ENCODE measurements around the gene CENPF.
"Not testable (repeated sequence)": the region's sequence is repeated elsewhere in the genome, so short reads cannot be mapped to it uniquely, and the experiment has no call there.

CENPF gene

DNA sequence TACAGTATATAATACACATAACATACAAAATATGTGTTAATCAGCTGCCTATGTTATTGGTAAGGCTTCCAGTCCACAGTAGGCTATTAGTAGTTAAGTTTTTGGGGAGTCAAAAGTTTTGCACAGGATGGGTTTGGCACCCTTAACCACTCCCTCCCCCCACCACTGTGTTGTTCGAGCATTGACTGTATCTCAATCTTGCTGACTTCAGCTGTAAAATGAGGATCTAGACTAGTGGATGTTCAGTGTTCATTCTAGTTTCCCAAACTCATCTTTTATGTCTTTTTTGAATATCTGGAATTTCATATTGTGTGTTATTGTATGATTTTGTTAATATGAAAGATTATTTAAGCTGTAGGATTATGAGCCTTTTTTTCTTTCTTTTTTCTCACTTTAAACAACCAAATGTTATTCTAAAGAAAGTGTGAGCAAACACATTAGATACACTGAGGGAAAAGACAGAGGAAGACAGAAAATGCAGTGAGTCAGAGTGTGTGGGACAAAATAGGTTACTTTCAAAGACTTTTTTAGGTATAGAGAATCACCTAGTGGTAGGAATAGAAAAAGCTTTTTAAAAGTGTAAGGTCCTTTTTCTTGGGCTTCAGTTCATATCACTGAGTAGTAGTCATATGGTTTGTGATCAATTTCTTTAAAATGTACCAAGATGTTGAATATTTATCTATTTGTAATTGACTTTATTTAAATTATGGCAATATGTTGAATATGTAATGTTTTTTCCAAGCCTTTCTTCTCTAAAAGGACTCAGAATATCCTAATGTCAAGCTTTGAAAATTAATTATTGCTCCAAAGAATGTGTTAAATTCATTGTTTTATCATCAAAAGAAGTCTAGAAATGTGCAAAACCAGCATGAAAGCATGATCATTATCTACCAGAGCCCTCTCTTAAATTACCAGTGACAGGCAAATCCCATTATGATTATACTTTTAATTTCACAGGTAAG is 17.9 kb upstream of the CENPF start:
- TF ChIP-seq, protein P1, sequence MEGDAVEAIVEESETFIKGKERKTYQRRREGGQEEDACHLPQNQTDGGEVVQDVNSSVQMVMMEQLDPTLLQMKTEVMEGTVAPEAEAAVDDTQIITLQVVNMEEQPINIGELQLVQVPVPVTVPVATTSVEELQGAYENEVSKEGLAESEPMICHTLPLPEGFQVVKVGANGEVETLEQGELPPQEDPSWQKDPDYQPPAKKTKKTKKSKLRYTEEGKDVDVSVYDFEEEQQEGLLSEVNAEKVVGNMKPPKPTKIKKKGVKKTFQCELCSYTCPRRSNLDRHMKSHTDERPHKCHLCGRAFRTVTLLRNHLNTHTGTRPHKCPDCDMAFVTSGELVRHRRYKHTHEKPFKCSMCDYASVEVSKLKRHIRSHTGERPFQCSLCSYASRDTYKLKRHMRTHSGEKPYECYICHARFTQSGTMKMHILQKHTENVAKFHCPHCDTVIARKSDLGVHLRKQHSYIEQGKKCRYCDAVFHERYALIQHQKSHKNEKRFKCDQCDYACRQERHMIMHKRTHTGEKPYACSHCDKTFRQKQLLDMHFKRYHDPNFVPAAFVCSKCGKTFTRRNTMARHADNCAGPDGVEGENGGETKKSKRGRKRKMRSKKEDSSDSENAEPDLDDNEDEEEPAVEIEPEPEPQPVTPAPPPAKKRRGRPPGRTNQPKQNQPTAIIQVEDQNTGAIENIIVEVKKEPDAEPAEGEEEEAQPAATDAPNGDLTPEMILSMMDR (IDR thresholded peaks at IDR 0.05; ENCODE audit: control insufficient read depth, insufficient read depth, low read depth, low read length, missing control alignments): peak; percentile 64
- DNase-seq (ENCODE audit: low read depth): no peak

DNA sequence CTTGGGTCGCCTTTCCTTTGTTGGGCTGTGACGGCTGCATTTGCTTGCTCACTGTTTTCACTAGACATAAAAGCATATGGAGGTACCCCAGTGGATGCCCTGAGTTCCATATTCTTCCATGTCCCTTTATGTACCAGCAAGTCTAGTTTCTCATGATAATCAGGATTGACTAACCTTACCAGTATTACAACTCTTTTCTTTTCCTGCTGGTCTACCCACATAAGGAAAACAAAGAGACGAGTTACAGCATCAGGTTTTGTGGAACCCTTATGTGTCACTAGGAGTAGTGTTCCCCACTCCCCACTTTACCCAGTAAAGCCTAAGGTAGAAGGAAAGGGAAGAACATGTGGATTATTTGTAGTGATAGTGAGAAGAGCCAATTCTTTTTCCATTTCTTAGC is 16.4 kb upstream of the CENPF start:
- DNase-seq (ENCODE audit: low read depth): no peak
- H3K4me3 ChIP-seq (ENCODE audit: control insufficient read depth, low read depth, low read length): no peak overlapping the region
- TF ChIP-seq, protein P1 (IDR thresholded peaks at IDR 0.05; ENCODE audit: control insufficient read depth, insufficient read depth, low read depth, low read length, missing control alignments): no peak

More for the DNA sequence above, 17.9 kb upstream of the CENPF start:
- no peak overlapping the region for H3K4me3 ChIP-seq (ENCODE audit: control insufficient read depth, low read depth, low read length)

DNA sequence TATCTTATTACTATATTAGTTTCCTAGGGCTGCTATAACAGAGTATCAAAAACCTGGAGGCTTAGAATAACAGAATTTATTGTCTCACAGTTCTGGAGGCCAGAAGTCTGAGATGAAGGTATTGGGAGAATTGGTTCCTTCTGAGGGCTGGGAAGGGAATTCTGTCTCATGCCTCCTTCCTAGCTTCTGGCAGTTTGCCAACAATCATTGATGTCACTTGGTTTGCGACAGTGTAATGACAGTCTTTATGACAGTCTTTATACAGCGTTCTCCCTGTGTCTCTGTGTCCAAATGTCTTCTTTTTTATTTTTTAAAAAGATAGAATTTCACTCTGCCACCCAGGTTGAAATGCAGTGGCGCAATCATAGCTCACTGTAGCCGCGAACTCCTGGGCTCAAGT is 15.8 kb upstream of the CENPF start:
- no peak overlapping the region for H3K4me3 ChIP-seq (ENCODE audit: control insufficient read depth, low read depth, low read length)
- no peak for DNase-seq (ENCODE audit: low read depth)

DNA sequence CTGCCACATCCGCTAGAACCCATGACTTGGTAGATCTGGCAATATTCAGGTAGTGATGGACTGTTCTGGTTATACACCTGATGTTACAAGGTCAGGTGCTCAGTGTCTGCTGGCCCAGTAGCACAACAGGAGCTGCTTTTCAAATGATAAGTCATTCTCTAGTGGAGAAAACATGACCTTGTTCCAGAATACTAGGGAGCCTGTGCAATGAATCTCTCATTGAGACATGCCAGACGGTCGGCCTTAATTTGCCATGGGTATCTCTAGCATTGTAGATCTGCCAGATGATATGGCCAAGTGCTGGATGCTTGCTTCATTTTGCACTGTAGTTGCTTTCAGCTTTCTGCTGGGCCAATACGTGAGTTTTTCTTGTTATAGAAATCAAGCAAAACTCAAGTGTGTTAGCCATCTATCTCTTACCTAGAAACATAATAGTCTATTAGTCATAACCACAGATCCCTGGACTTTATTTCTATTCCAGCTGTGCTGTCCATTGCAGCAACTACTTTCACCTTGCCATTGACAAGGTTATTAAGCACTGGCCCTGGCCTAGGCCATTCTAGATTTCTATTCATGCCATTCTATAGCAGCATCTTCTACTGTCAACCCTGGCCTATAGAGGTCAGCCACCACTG is 13.9 kb upstream of the CENPF start:
- TF ChIP-seq, protein P1 (IDR thresholded peaks at IDR 0.05; ENCODE audit: control insufficient read depth, insufficient read depth, low read depth, low read length, missing control alignments): no peak
- DNase-seq (ENCODE audit: low read depth): no peak
- no peak overlapping the region for H3K4me3 ChIP-seq (ENCODE audit: control insufficient read depth, low read depth, low read length)

More for the DNA sequence above, 15.8 kb upstream of the CENPF start:
- TF ChIP-seq, protein P1 (IDR thresholded peaks at IDR 0.05; ENCODE audit: control insufficient read depth, insufficient read depth, low read depth, low read length, missing control alignments): no peak

DNA sequence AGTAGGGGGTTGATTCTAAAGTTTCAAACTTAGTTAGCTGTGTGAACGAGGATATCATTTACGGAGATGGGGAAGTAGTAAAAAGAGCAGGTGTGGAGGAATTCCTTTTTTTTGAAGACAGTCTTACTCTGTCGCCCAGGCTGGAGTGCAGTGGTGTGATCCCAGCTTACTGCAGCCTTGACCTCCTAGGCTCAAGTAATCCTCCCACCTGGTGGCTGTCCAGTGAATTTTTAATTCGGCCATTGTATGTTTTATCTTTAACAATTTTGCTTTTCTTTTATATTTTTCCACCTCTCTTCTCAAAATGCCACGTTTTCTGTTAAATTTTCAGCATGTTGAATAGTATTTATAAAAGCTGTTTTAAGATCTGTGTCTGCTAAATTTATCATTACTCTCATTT is 12.3 kb upstream of the CENPF start:
- TF ChIP-seq, protein P1 (IDR thresholded peaks at IDR 0.05; ENCODE audit: control insufficient read depth, insufficient read depth, low read depth, low read length, missing control alignments): no peak
- H3K4me3 ChIP-seq (ENCODE audit: control insufficient read depth, low read depth, low read length): no peak overlapping the region
- DNase-seq (ENCODE audit: low read depth): no peak

DNA sequence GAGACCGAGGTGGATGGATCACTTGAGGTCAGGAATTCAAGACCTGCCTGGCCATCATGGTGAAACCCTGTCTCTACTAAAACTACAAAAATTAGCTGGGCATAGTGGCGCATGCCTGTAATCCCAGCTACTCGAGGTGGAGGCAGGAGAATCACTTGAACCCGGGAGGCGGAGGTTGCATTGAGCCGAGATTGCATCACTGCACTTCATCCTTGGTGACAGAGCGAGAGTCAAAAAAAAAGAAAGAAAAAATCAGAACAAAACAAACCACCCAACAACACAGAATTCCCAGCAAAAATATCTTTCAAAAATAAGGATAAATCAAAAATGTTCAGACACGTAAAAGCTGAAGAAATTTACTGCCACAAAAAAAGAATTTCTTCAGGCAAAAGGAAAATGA is 11.1 kb upstream of the CENPF start:
- DNase-seq (ENCODE audit: low read depth); H3K4me3 ChIP-seq (ENCODE audit: control insufficient read depth, low read depth, low read length): not testable (repeated sequence)

DNA sequence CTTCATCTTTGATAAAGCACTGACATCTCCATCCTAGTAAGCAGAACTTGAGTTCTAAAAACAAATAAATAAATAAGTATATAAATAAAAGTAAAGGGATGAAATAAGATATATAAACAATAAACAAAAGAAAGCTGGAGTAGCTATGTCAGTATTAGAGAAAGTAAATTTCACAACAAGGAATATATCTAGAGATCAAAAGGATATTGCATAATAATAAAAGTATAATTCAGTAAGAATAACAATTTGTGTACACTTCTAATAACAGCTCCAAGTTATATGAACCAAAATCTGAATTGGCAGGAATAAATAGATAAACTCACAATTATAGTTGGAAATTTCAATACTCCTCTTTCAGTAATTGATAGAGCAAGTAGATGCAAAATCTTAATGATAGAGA is 9.8 kb upstream of the CENPF start:
- TF ChIP-seq, protein P1 (IDR thresholded peaks at IDR 0.05; ENCODE audit: control insufficient read depth, insufficient read depth, low read depth, low read length, missing control alignments): no peak
- no peak overlapping the region for H3K4me3 ChIP-seq (ENCODE audit: control insufficient read depth, low read depth, low read length)
- no peak for DNase-seq (ENCODE audit: low read depth)

All from AG09309 (cell line).